ENCODE measurements around the gene EXOC2. TPM values are rescaled to one million over a fixed set of nuclear protein-coding genes. Genes with fewer than 3 reads are reported as not detected.

EXOC2 gene
- polyA plus RNA-seq, 1 donor (not counting 4 experiments of a cell fraction or from before 2014, with no cell fraction given): 28.4 TPM

DNA sequence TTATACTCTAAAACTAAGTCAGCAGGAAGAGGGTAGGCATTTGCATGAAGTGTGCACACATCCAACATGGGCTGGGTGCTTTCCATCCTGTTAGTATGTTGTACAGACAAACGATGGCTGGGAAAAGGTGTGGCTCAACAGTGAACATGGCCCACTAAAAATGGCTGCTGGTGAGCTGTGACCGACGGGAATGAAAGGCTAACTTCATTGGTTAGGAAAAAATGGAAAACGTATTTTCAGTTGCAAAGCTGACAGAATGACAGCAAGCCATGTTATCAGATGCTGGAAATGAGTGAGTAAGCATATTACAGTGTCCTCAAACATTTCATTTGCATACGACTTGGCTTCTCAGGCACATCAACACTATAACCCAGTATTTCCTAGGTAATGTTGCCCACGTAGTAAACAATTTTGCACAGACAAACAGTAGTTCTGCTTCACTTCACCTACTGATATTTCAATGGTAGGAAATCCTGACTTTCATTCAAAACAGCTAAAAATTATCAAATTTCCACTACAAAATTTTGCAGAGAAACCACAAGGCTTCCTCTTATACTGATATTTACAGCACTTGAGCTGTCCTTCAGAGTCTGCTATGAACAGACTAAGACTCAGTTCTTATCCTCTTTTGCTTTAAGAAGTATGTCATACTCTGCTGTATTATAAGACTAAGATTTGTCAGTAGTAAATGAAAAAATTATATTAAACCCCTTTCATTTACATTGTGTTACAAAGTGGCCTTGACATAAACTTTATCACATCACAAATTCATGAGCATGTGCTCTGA, 202.5 kb downstream of the EXOC2 start:
- Histone ChIP-seq H3K27me3 (ENCODE audit: control insufficient read depth, extremely low read depth, insufficient read depth, low read length) (no peaks in the 10 kb centered on the region), H3K79me2 (ENCODE audit: control insufficient read depth, insufficient read depth, low read length) (no peaks in the 10 kb centered on the region), H3K9ac (ENCODE audit: control insufficient read depth, extremely low read depth, insufficient read depth, low read length) (no peak overlapping the region), H3K4me2 (ENCODE audit: control insufficient read depth, extremely low read depth, insufficient read depth, low read depth, low read length) (no peak overlapping the region), H3K27ac (ENCODE audit: control insufficient read depth, insufficient read depth, low read length) (no peak overlapping the region), H3K9me3 (ENCODE audit: control insufficient read depth, low read depth, low read length) (no peaks in the 10 kb centered on the region), H2AFZ (ENCODE audit: control insufficient read depth, low read length) (no peak overlapping the region), H3K9me1 (ENCODE audit: control insufficient read depth, extremely low read depth, insufficient read depth, low read length) (no peaks in the 10 kb centered on the region), H4K20me1 (ENCODE audit: control insufficient read depth, extremely low read depth, insufficient read depth, low read length) (no peaks in the 10 kb centered on the region), H3K36me3 (ENCODE audit: control insufficient read depth in 2 of 2, extremely low read depth in 1 of 2, insufficient read depth in 2 of 2, low read length in 2 of 2) (peaks cover 1 to 9% of the 10 kb centered on the region in 2 experiments), H3K4me1 (ENCODE audit: control insufficient read depth, extremely low read depth, insufficient read depth, low read length) (no peaks in the 10 kb centered on the region), H3K4me3 (ENCODE audit: control insufficient read depth in 2 of 3, extremely low read depth in 1 of 3, insufficient read depth in 2 of 3, low read depth in 1 of 3, low read length in 3 of 3) (no peak overlapping the region)
- dilution Hi-C loops (cut with MboI; ENCODE audit: extremely low pct_ligation_motif_present, low sequenced_read_pairs): no loop called here
- TF ChIP-seq EZH2 (IDR thresholded peaks at IDR 0.05; ENCODE audit: low read length): no peak
- TF ChIP-seq, protein P1, sequence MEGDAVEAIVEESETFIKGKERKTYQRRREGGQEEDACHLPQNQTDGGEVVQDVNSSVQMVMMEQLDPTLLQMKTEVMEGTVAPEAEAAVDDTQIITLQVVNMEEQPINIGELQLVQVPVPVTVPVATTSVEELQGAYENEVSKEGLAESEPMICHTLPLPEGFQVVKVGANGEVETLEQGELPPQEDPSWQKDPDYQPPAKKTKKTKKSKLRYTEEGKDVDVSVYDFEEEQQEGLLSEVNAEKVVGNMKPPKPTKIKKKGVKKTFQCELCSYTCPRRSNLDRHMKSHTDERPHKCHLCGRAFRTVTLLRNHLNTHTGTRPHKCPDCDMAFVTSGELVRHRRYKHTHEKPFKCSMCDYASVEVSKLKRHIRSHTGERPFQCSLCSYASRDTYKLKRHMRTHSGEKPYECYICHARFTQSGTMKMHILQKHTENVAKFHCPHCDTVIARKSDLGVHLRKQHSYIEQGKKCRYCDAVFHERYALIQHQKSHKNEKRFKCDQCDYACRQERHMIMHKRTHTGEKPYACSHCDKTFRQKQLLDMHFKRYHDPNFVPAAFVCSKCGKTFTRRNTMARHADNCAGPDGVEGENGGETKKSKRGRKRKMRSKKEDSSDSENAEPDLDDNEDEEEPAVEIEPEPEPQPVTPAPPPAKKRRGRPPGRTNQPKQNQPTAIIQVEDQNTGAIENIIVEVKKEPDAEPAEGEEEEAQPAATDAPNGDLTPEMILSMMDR (optimal IDR thresholded peaks at IDR 0.05 in 1 of 3, IDR thresholded peaks at IDR 0.05 in 1 of 3, conservative IDR thresholded peaks at IDR 0.05 in 1 of 3; ENCODE audit: extremely low read depth in 1 of 3, insufficient read depth in 2 of 3, low read length in 3 of 3): no peak
- FAIRE-seq (peak; percentile 26), DNase-seq (ENCODE audit: low read depth, low spot score) (no peak)

DNA sequence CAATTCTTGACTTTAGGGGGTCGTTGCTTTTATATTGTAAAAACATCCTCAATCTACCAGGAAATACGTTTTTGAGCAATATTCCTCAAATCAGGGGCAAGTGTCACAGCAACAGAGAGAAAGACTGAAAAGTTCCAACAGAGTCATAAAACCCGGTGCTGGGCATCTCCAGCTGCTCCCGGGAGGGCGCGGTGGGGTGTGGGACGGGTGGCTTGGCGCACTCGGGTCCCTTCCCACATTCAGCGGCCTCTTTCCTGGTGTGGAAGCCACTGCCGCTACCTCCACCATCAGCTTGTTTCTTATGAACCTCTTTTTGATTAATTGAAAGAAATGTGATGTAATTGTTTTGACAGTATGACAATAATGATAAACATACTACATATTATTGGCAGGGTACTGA, 203.2 kb downstream of the EXOC2 start:
- H4K20me1 ChIP-seq (ENCODE audit: control insufficient read depth, extremely low read depth, insufficient read depth, low read length): no peaks in the 10 kb centered on the region
- H3K9me3 ChIP-seq (ENCODE audit: control insufficient read depth, low read depth, low read length): no peaks in the 10 kb centered on the region
- no peak overlapping the region for H3K9ac ChIP-seq (ENCODE audit: control insufficient read depth, extremely low read depth, insufficient read depth, low read length)
- peaks cover 0 to 9% of the 10 kb centered on the region in 2 experiments for H3K36me3 ChIP-seq (ENCODE audit: control insufficient read depth in 2 of 2, extremely low read depth in 1 of 2, insufficient read depth in 2 of 2, low read length in 2 of 2)
- H3K9me1 ChIP-seq (ENCODE audit: control insufficient read depth, extremely low read depth, insufficient read depth, low read length): no peaks in the 10 kb centered on the region
- dilution Hi-C loops (cut with MboI; ENCODE audit: extremely low pct_ligation_motif_present, low sequenced_read_pairs): no loop called here
- H3K4me1 ChIP-seq (ENCODE audit: control insufficient read depth, extremely low read depth, insufficient read depth, low read length): no peaks in the 10 kb centered on the region
- no peak overlapping the region for H3K27ac ChIP-seq (ENCODE audit: control insufficient read depth, insufficient read depth, low read length)
- no peak overlapping the region for H3K4me2 ChIP-seq (ENCODE audit: control insufficient read depth, extremely low read depth, insufficient read depth, low read depth, low read length)
- no peak for TF ChIP-seq EZH2 (IDR thresholded peaks at IDR 0.05; ENCODE audit: low read length)
- TF ChIP-seq, protein P1 (optimal IDR thresholded peaks at IDR 0.05 in 1 of 3, IDR thresholded peaks at IDR 0.05 in 1 of 3, conservative IDR thresholded peaks at IDR 0.05 in 1 of 3; ENCODE audit: extremely low read depth in 1 of 3, insufficient read depth in 2 of 3, low read length in 3 of 3): no peak
- no peak overlapping the region for H3K4me3 ChIP-seq (ENCODE audit: control insufficient read depth in 2 of 3, extremely low read depth in 1 of 3, insufficient read depth in 2 of 3, low read depth in 1 of 3, low read length in 3 of 3)
- FAIRE-seq (no peak), DNase-seq (ENCODE audit: low read depth, low spot score) (no peak)
- H3K79me2 ChIP-seq (ENCODE audit: control insufficient read depth, insufficient read depth, low read length): no peaks in the 10 kb centered on the region
- H2AFZ ChIP-seq (ENCODE audit: control insufficient read depth, low read length): no peak overlapping the region
- H3K27me3 ChIP-seq (ENCODE audit: control insufficient read depth, extremely low read depth, insufficient read depth, low read length): no peaks in the 10 kb centered on the region

Data from keratinocyte (primary cell).